Measurements from ENCODE around the gene FMO1. TPM values are rescaled to one million over a fixed set of nuclear protein-coding genes. Genes with fewer than 3 reads are reported as not detected.

The FMO1 gene
- total RNA-seq, 1 donor from 2014 or later, result 3.6 TPM

DNA sequence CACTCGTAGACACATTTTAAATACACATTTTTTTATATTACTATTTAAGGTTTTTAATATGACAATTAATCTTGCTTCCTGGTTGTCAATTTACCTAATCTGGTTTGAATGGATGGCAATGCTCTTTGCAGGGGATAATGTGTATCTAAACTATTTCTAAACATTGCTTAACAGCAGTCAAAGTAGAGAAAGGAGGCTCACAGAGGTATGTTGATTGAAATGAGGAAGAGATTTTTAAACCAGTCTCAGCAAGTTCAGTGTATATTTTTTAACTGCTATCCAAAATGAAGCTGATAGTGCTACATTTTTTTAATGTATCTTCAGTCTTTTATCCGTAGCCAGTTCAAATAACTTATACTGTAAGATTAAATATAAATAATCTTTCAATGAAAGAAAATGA, 17.4 kb downstream of the FMO1 start:
- Mint-ChIP-seq H3K4me3 (ENCODE audit: unreplicated experiment) (no peak overlapping the region), H3K4me1 (ENCODE audit: unreplicated experiment) (peaks cover 23% of the 10 kb centered on the region), H3K27ac (ENCODE audit: unreplicated experiment) (no peak overlapping the region), H3K9me3 (ENCODE audit: unreplicated experiment) (no peaks in the 10 kb centered on the region), H3K36me3 (ENCODE audit: unreplicated experiment) (no peaks in the 10 kb centered on the region), H3K27me3 (ENCODE audit: unreplicated experiment) (peaks cover 11% of the 10 kb centered on the region)
- no peak for DNase-seq (ENCODE audit: extremely low spot score, unreplicated experiment)
- no peak for TF ChIP-seq CTCF (IDR thresholded peaks at IDR 0.05)

DNA sequence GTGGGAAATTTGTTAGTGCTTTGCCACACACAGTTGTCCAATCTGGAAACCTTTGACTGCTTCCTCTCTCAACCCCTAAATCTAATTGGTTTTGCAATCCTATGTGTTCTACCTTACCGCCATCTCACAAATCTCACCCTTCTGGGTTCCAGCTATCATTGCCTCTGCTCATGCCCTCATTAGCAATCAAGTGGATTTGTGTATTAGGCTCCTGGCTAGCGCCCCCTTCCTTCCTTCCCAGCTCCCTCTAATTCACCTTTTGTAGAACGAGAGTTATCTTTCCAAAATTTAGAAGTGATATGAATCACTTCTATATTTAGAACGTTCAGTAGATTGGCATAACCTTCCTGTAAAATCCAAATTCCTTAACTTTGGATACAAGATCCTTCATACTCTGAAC, 18.6 kb downstream of the FMO1 start:
- no peak for DNase-seq (ENCODE audit: extremely low spot score, unreplicated experiment)
- H3K9me3 Mint-ChIP-seq (ENCODE audit: unreplicated experiment), result no peaks in the 10 kb centered on the region

DNA sequence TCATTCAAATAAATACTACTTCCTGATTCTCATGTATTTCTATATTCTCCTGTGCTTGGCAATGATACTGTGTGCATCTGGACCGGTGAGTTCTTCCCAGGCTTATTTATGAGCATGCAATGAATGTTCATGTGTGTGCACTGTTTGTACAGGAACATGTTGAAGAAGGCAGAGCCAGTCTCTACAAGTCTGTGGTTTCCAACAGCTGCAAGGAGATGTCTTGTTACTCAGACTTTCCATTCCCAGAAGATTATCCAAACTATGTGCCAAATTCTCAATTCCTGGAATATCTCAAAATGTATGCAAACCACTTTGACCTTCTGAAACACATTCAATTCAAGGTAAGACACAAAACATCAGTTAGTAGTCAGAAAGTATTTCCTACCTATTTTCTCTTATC, 19.1 kb downstream of the FMO1 start:
- no peaks in the 10 kb centered on the region for H3K36me3 Mint-ChIP-seq (ENCODE audit: unreplicated experiment)
- DNase-seq (ENCODE audit: extremely low spot score, unreplicated experiment), result no peak
- no peak overlapping the region for H3K4me3 Mint-ChIP-seq (ENCODE audit: unreplicated experiment)
- no peaks in the 10 kb centered on the region for H3K9me3 Mint-ChIP-seq (ENCODE audit: unreplicated experiment)
- H3K4me1 Mint-ChIP-seq (ENCODE audit: unreplicated experiment), result peaks cover 23% of the 10 kb centered on the region
- TF ChIP-seq CTCF (IDR thresholded peaks at IDR 0.05), result no peak
- peak overlapping the region; percentile 36 for H3K27ac Mint-ChIP-seq (ENCODE audit: unreplicated experiment)
- H3K27me3 Mint-ChIP-seq (ENCODE audit: unreplicated experiment), result peaks cover 21% of the 10 kb centered on the region

More for the DNA sequence above, 18.6 kb downstream of the FMO1 start:
- H3K27me3 Mint-ChIP-seq (ENCODE audit: unreplicated experiment), result peaks cover 21% of the 10 kb centered on the region
- no peak for TF ChIP-seq CTCF (IDR thresholded peaks at IDR 0.05)
- no peaks in the 10 kb centered on the region for H3K36me3 Mint-ChIP-seq (ENCODE audit: unreplicated experiment)
- no peak overlapping the region for H3K4me3 Mint-ChIP-seq (ENCODE audit: unreplicated experiment)
- H3K27ac Mint-ChIP-seq (ENCODE audit: unreplicated experiment), result peak overlapping the region; percentile 36
- H3K4me1 Mint-ChIP-seq (ENCODE audit: unreplicated experiment), result peaks cover 23% of the 10 kb centered on the region

- Mint-ChIP-seq H3K4me3 (ENCODE audit: unreplicated experiment) (no peak overlapping the region), H3K9me3 (ENCODE audit: unreplicated experiment) (no peaks in the 10 kb centered on the region), H3K4me1 (ENCODE audit: unreplicated experiment) (peaks cover 13% of the 10 kb centered on the region), H3K36me3 (ENCODE audit: unreplicated experiment) (no peaks in the 10 kb centered on the region), H3K27me3 (ENCODE audit: unreplicated experiment) (peaks cover 34% of the 10 kb centered on the region), H3K27ac (ENCODE audit: unreplicated experiment) (no peak overlapping the region)
- TF ChIP-seq CTCF (IDR thresholded peaks at IDR 0.05), result no peak
- no peak for DNase-seq (ENCODE audit: extremely low spot score, unreplicated experiment)
Measured at GRCh38 chr1:171270806-171271205, 22.5 kb downstream of the FMO1 start.

DNA sequence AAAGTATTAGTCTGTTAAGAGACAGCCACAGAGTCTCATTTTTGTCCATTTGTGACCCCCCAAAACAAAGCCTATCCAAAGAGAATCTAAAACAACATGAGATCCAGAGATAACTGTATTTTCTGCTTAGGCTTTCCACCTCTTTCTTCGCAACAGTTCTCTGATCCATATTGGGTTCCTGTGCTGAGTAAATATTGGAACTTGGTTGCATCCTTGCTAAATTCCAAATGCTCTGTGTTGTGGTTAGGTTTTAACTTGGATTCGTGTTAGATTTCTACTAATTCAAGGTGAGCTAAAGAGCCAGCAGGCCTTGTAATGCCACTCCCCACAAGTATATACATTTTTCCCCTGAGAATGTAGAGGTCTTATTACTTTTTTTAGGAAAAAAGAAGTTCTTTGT, 29.2 kb downstream of the FMO1 start:
- TF ChIP-seq CTCF (IDR thresholded peaks at IDR 0.05), result no peak
- no peaks in the 10 kb centered on the region for H3K9me3 Mint-ChIP-seq (ENCODE audit: unreplicated experiment)
- no peaks in the 10 kb centered on the region for H3K4me1 Mint-ChIP-seq (ENCODE audit: unreplicated experiment)
- no peaks in the 10 kb centered on the region for H3K36me3 Mint-ChIP-seq (ENCODE audit: unreplicated experiment)
- no peak for DNase-seq (ENCODE audit: extremely low spot score, unreplicated experiment)
- H3K4me3 Mint-ChIP-seq (ENCODE audit: unreplicated experiment), result no peak overlapping the region
- no peak overlapping the region for H3K27ac Mint-ChIP-seq (ENCODE audit: unreplicated experiment)
- H3K27me3 Mint-ChIP-seq (ENCODE audit: unreplicated experiment), result peaks cover 47% of the 10 kb centered on the region

Data from osteocyte (in vitro differentiated cells).